GM12878 (cell line): ENCODE data around the gene TRABD2B. TPM values are rescaled to one million over a fixed set of nuclear protein-coding genes. Genes with fewer than 3 reads are reported as not detected.

Source experiments
- ATAC-seq: fragments of 200-7000 bp; cut with Tn5 transposase; 3 replicates; pipeline ENCODE4 v1.9.1; 2020; ENCODE audit warnings: mild to moderate bottlenecking, moderate library complexity
- BruUV-seq: library from RNA; stranded (reverse); fragments of 400-500 nt; replicated peaks from 2 replicates; lab custom pipeline; 2021; lab: Mats Ljungman, UMichigan
- CTCF ChIA-PET: fragments of 300-600 bp; sonication (Branson Sonifier 250); formaldehyde crosslinking; extraction: SDS; loops from one replicate; lab custom pipeline; 2021; ENCODE audit warnings: inconsistent platforms; lab: Yijun Ruan, JAX
- POLR2A ChIA-PET: fragments of 350-600 bp; formaldehyde crosslinking; extraction: SDS; loops from one replicate; lab custom pipeline; 2021; ENCODE audit warnings: inconsistent platforms; lab: Charles Lee
- RAD21 ChIA-PET: fragments of 300-600 bp; sonication (Branson Sonifier 250); formaldehyde crosslinking; loops from one replicate; lab custom pipeline; 2023; ENCODE audit warnings: antibody characterized with exemption; ENCODE audit not compliant: unreplicated experiment; lab: Charles Lee
- SMC1A ChIA-PET: fragments of 300-600 bp; sonication (Branson Sonifier 250); formaldehyde crosslinking; loops from one replicate; lab custom pipeline; 2023; ENCODE audit not compliant: unreplicated experiment, uncharacterized antibody; lab: Charles Lee
- DNase-seq: peaks from one replicate; pipeline ENCODE4 v3.0.0-alpha.2; 2011; ENCODE audit warnings: low read depth, low spot score
- FAIRE-seq: peaks from 3 replicates; lab custom pipeline; 2011; peaks lifted over from hg19 to GRCh38; lab: Jason Lieb, UNC
- H2AFZ ChIP-seq: 2 replicates; pipeline ENCODE4 v1.6.0; 2011; ENCODE audit warnings: low read depth, low read length, control low read depth; ENCODE audit not compliant: control insufficient read depth
- H3K27ac ChIP-seq: 2 replicates; pipeline ENCODE4 v1.5.1; 2011; ENCODE audit warnings: control low read depth; ENCODE audit not compliant: control insufficient read depth, insufficient read depth
- H3K27me3 ChIP-seq, 2 experiments: replicated peaks in 1 of 2; 2 replicates each; pipeline versions ENCODE4 v1.6.0 to v1.6.1; 2011; ENCODE audit warnings: low read length in 1 of 2; ENCODE audit not compliant: control insufficient read depth in 2 of 2, insufficient read depth in 2 of 2
- H3K36me3 ChIP-seq, 2 experiments: 2 replicates each; pipeline ENCODE4 v1.5.1; 2011; ENCODE audit warnings: low read length in 1 of 2; ENCODE audit not compliant: control insufficient read depth in 2 of 2, insufficient read depth in 2 of 2
- H3K4me1 ChIP-seq: 2 replicates; pipeline ENCODE4 v1.6.1; 2011; ENCODE audit warnings: mild to moderate bottlenecking, low read length, moderate library complexity, mixed read lengths; ENCODE audit not compliant: control insufficient read depth, insufficient read depth
- H3K4me2 ChIP-seq: 2 replicates; pipeline ENCODE4 v1.6.0; 2011; ENCODE audit warnings: control low read depth; ENCODE audit not compliant: control insufficient read depth, insufficient read depth
- H3K4me3 ChIP-seq: fragments of 200-600 bp; sonication (generic); 2 replicates; pipeline ENCODE4 v1.5.1; 2016
- H3K79me2 ChIP-seq: 2 replicates; pipeline ENCODE4 v1.6.0; 2011; ENCODE audit warnings: low read length; ENCODE audit not compliant: control insufficient read depth, insufficient read depth
- H3K9ac ChIP-seq: 2 replicates; pipeline ENCODE4 v1.8.0; 2011; ENCODE audit warnings: low read length, control low read depth, mixed read lengths; ENCODE audit not compliant: control insufficient read depth, insufficient read depth
- H3K9me3 ChIP-seq: replicated peaks from 3 replicates; pipeline ENCODE4 v1.5.1; 2011; ENCODE audit warnings: mild to moderate bottlenecking, low read length; ENCODE audit not compliant: control insufficient read depth, insufficient read depth
- H4K20me1 ChIP-seq: 2 replicates; pipeline ENCODE4 v1.6.0; 2011; ENCODE audit not compliant: control insufficient read depth, insufficient read depth
- EGR1 ChIP-seq, 2 experiments: IDR thresholded peaks; 1 replicate in 1 of 2; 2 replicates in 1 of 2; pipeline ENCODE4 v1.6.1; 2011 to 2012; ENCODE audit warnings: low read depth in 2 of 2, low read length in 2 of 2, borderline replicate concordance in 1 of 2, mild to moderate bottlenecking in 1 of 2, moderate library complexity in 1 of 2
- EP300 ChIP-seq, 2 experiments: fragments of 150-350 bp in 1 of 2; IDR thresholded peaks; 2 replicates each; pipeline ENCODE4 v1.6.1; 2011 to 2012; ENCODE audit warnings: low read depth in 2 of 2, low read length in 2 of 2, borderline replicate concordance in 1 of 2, improper control_type of control experiment in 1 of 2, inconsistent platforms in 1 of 2; ENCODE audit not compliant: control insufficient read depth in 1 of 2
- KDM1A ChIP-seq: fragments of 200-600 bp; sonication (generic); IDR thresholded peaks from 2 replicates; pipeline ENCODE4 v1.6.1; 2016; ENCODE audit warnings: borderline replicate concordance
- MYC ChIP-seq: IDR thresholded peaks from 2 replicates; pipeline ENCODE4 v1.6.1; 2011; ENCODE audit warnings: mild to moderate bottlenecking, low read length, moderate library complexity, inconsistent platforms; ENCODE audit not compliant: insufficient read depth, insufficient replicate concordance, insufficient read length, severe bottlenecking
- PAX8 ChIP-seq: fragments of 450-650 bp; IDR thresholded peaks from 2 replicates; pipeline ENCODE4 v1.6.1; 2017; ENCODE audit warnings: mild to moderate bottlenecking, moderate library complexity
- RAD51 ChIP-seq: fragments of 450-650 bp; IDR thresholded peaks from 2 replicates; pipeline ENCODE4 v1.6.1; 2016; ENCODE audit warnings: moderate library complexity, mild to moderate bottlenecking, inconsistent platforms
- SP1 ChIP-seq: IDR thresholded peaks from one replicate; pipeline ENCODE4 v1.6.1; 2011; ENCODE audit warnings: low read depth, low read length
- TARDBP ChIP-seq: IDR thresholded peaks from 2 replicates; pipeline ENCODE4 v1.6.1; 2016; ENCODE audit warnings: borderline replicate concordance
- TCF7 ChIP-seq: IDR thresholded peaks from 2 replicates; pipeline ENCODE4 v1.6.1; 2014; ENCODE audit warnings: antibody characterized with exemption, borderline replicate concordance
- WGBS: methylation state at CpG from one replicate; pipeline ENCODE4 v1.1.6; 2016; ENCODE audit warnings: low lambda C conversion rate; ENCODE audit not compliant: insufficient replicate concordance, insufficient coverage; ENCODE audit errors: missing lambda C conversion rate; 5-methylcytosine and 5-hydroxymethylcytosine counted together
- in situ Hi-C: fragments of 300-500 bp; cut with MboI; formaldehyde crosslinking; loops from 9 replicates; pipeline ENCODE4 v1.14.3; 2018; ENCODE audit warnings: mixed read lengths
- intact Hi-C: fragments of 100-400 bp; cut with micrococcal nuclease; formaldehyde crosslinking; loops from one replicate; pipeline ENCODE4 v1.14.2; 2022; ENCODE audit not compliant: unreplicated experiment
- polyA plus RNA-seq, 11 experiments: library from polyadenylated mRNA; depleted of rRNA in 4 of 11; unstranded in 6 of 11; stranded (reverse) in 5 of 11; fragments of >200 nt; fragmentation: Nextera tagmentation in 4 of 11; fragmentation: Illumina TruSeq in 1 of 11; extraction: Ambion mirVana in 4 of 11; extraction: Trizol in 1 of 11; gene quantifications; 1 replicate in 1 of 11; 2 replicates in 10 of 11; pipeline versions ENCODE4 v1.2.1 to v1.2.3, GENCODE V29; 2011 to 2016; ENCODE audit warnings: inconsistent platforms in 2 of 11, missing spikeins in 2 of 11, low read depth in 1 of 11
- total RNA-seq, 4 experiments: library from RNA; depleted of rRNA in 3 of 4; stranded (reverse); fragments of >200 nt in 3 of 4; fragmentation: Illumina TruSeq in 1 of 4; extraction: Trizol in 1 of 4; gene quantifications; 2 replicates each; pipeline versions ENCODE4 v1.2.1 to v1.2.3, GENCODE V29; 2013 to 2021
- TF ChIP-seq, protein P1 (sequence below): fragments of 450-650 bp; IDR thresholded peaks from 2 replicates; pipeline ENCODE4 v1.6.1; 2016; ENCODE audit warnings: mild to moderate bottlenecking

The TRABD2B gene
- total and polyA plus RNA-seq, 10 of the 15 experiments (the other 5 are each of a cell fraction or from before 2014, with no cell fraction given) = not detected

DNA sequence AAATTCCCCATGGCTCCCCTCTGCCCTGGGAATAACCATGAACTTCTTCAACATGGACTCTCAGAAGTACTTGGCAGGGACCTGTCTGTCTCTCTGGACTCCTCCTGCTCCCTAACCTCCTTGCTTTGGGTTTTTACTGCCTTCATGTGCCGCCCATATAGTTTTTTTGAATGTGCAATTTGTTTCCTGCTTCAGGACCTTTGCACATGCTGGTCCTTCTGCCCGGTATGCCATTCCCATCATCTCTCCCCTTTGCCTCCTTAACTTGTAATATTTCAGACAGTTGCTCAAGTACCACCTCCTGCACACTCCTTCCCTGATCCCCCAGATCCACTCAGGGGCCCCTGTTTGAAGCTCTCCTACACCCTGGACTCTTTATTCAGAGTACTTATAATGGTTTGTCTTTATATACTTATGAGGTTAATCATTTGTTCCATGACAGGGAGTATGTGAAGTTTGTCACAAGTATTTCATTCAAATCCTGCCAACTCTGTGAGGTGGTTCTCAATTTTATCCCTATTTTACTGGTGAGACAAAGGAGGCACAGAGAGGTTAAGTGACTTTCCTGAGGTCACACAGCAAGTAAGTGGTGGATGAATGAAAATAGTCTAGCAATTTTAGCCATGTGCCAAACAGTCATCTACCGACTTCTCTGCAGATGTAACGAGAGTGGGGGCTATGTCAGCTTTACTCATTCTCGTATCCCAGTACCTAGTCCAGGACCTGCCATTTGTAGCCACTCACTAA, 180.7 kb downstream of the TRABD2B start:
- BruUV-seq = no TSS peak
- H3K9me3 ChIP-seq = no peaks in the 10 kb centered on the region
- TF ChIP-seq RAD51 (no peak), KDM1A (no peak), EGR1 (IDR thresholded peaks at IDR 0.05; ENCODE audit: borderline replicate concordance in 1 of 2, low read depth in 2 of 2, low read length in 2 of 2) (no peak), TCF7 (no peak)

DNA sequence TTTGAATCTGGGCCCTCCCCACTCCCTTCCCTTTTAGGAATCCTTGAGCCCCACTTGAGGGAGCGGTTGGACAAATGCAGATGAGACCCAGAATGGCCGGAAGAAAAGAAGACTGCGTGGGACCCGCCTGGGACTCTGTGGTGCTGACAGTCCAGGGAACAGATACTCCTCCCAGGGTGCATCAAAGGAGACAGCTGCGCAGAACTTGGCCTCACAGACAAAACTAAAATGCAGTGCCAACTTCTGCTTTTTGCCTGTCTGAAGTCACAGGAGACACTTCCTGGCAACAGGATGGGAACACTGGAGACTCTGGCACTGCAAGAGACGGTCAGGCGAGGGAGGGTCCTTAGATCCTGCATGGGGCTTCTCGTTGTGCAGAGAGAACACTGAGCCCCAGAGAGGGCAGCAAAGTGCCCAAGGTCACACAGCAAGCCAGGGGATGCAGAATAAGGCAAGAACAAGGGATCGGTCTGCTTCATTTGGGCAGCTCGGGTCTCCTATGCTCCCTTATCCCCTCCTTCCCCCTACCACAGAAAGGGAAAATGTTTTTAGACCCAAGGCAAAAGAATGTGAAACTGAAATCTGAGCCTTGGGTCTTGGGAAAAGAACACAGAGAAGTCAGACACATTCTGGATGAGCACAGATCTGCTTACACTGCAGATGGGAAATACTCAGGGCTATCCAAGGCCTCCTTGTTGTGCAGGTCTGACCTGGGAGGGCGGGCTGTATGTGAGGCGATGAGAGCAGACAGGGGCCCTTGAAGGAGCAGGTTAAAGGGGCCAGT, 182.4 kb downstream of the TRABD2B start:
- Histone ChIP-seq H3K36me3 (no peaks in the 10 kb centered on the region), H3K27ac (no peak overlapping the region), H3K79me2 (no peaks in the 10 kb centered on the region), H3K4me3 (no peak overlapping the region), H3K4me2 (no peak overlapping the region), H3K9ac (no peak overlapping the region), H3K4me1 (no peaks in the 10 kb centered on the region), H3K9me3 (no peaks in the 10 kb centered on the region), H4K20me1 (no peaks in the 10 kb centered on the region), H3K27me3 (peaks cover 0 to 3% of the 10 kb centered on the region in 2 experiments; a peak in 2 of 4 replicates), H2AFZ (no peak overlapping the region)
- DNase-seq = no peak
- WGBS = 4% methylated on average over 12 of the region's 12 CpGs
- TF ChIP-seq MYC (no peak), TCF7 (no peak), PAX8 (no peak), EP300 (IDR thresholded peaks at IDR 0.05; ENCODE audit: borderline replicate concordance in 1 of 2, control insufficient read depth in 1 of 2, low read depth in 2 of 2, low read length in 2 of 2) (no peak), SP1 (no peak), TARDBP (no peak)
- TF ChIP-seq, protein P1, sequence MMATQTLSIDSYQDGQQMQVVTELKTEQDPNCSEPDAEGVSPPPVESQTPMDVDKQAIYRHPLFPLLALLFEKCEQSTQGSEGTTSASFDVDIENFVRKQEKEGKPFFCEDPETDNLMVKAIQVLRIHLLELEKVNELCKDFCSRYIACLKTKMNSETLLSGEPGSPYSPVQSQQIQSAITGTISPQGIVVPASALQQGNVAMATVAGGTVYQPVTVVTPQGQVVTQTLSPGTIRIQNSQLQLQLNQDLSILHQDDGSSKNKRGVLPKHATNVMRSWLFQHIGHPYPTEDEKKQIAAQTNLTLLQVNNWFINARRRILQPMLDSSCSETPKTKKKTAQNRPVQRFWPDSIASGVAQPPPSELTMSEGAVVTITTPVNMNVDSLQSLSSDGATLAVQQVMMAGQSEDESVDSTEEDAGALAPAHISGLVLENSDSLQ = no peak
- in situ Hi-C loops (no loop called here), intact Hi-C loops (no loop called here)
- no peak for ATAC-seq
- RAD21 ChIA-PET = no interaction called here
- POLR2A ChIA-PET = no interaction called here
- no TSS peak for BruUV-seq
- no peak for FAIRE-seq
- SMC1A ChIA-PET = no interaction called here
- CTCF ChIA-PET = no interaction called here

More for the DNA sequence above, 180.7 kb downstream of the TRABD2B start:
- Histone ChIP-seq H3K79me2 (no peaks in the 10 kb centered on the region), H3K4me3 (no peak overlapping the region), H3K4me2 (no peak overlapping the region), H3K27me3 (peaks cover 0 to 3% of the 10 kb centered on the region in 2 experiments; a peak in 2 of 4 replicates), H4K20me1 (no peaks in the 10 kb centered on the region), H3K9ac (no peak overlapping the region), H3K36me3 (no peaks in the 10 kb centered on the region), H3K4me1 (no peaks in the 10 kb centered on the region), H3K27ac (no peak overlapping the region), H2AFZ (no peak overlapping the region)
- FAIRE-seq = no peak
- intact Hi-C loops (no loop called here), in situ Hi-C loops (no loop called here)
- CTCF ChIA-PET = no interaction called here
- no peak for ATAC-seq
- SMC1A ChIA-PET = no interaction called here
- DNase-seq = no peak
- RAD21 ChIA-PET = no interaction called here
- 23% methylated on average over 5 of the region's 5 CpGs for WGBS
- POLR2A ChIA-PET = no interaction called here
